Caco-2 (cell line): ENCODE results near the gene TAF12. TPM values are rescaled to one million over a fixed set of nuclear protein-coding genes. Genes with fewer than 3 reads are reported as not detected.
A peak's percentile ranks its signal among the peaks of the same experiment; 100 is the strongest.
"Not testable (repeated sequence)": the region's sequence is repeated elsewhere in the genome, so short reads cannot be mapped to it uniquely, and the experiment has no call there.

Experiments
- BruUV-seq: library from RNA; stranded (reverse); fragments of 400-500 nt; replicated peaks from 2 replicates; lab custom pipeline; 2021; lab: Mats Ljungman, UMichigan
- CTCF ChIA-PET: fragments of 300-600 bp; sonication (Branson Sonifier 250); formaldehyde crosslinking; loops from one replicate; lab custom pipeline; 2022; ENCODE audit warnings: antibody characterized with exemption; lab: Charles Lee
- POLR2A ChIA-PET: fragments of 300-600 bp; sonication (Branson Sonifier 250); formaldehyde crosslinking; loops from one replicate; lab custom pipeline; 2022; ENCODE audit warnings: antibody characterized with exemption; lab: Charles Lee
- DNase-seq, 2 experiments: peaks; one replicate each; pipeline versions ENCODE4 v3.0.0 to v3.0.0-alpha.2; 2020 to 2022
- H3K27me3 ChIP-seq: replicated peaks from 2 replicates; pipeline ENCODE4 v1.6.0; 2011; ENCODE audit warnings: low read length; ENCODE audit not compliant: control insufficient read depth, insufficient read depth
- H3K36me3 ChIP-seq: 2 replicates; pipeline ENCODE4 v1.5.1; 2011; ENCODE audit warnings: low read length; ENCODE audit not compliant: control insufficient read depth, insufficient read depth
- H3K4me1 ChIP-seq: fragments of 250-450 bp; sonication (Bioruptor Pico); 2 replicates; pipeline ENCODE4 v1.5.1; 2020; ENCODE audit warnings: mild to moderate bottlenecking
- H3K4me3 ChIP-seq: 2 replicates; pipeline ENCODE4 v1.5.1; 2011; ENCODE audit warnings: low read depth, mild to moderate bottlenecking, control low read depth, low read length
- H3K9me3 ChIP-seq: fragments of 250-450 bp; sonication (Bioruptor Pico); 2 replicates; pipeline ENCODE4 v1.5.1; 2020; ENCODE audit warnings: mild to moderate bottlenecking, moderate library complexity
- H3K27ac Mint-ChIP-seq: one replicate; pipeline ENCODE4 v1.8.0; 2022; ENCODE audit warnings: mixed read lengths; ENCODE audit not compliant: unreplicated experiment
- H3K27me3 Mint-ChIP-seq: one replicate; pipeline ENCODE4 v1.8.0; 2022; ENCODE audit warnings: mixed read lengths; ENCODE audit not compliant: insufficient read depth, unreplicated experiment
- H3K36me3 Mint-ChIP-seq: one replicate; pipeline ENCODE4 v1.8.0; 2022; ENCODE audit warnings: mild to moderate bottlenecking, mixed read lengths; ENCODE audit not compliant: insufficient read depth, unreplicated experiment
- H3K4me1 Mint-ChIP-seq: one replicate; pipeline ENCODE4 v1.8.0; 2022; ENCODE audit warnings: low read depth, mixed read lengths; ENCODE audit not compliant: unreplicated experiment
- H3K4me3 Mint-ChIP-seq: one replicate; pipeline ENCODE4 v1.8.0; 2022; ENCODE audit warnings: mild to moderate bottlenecking, moderate library complexity, mixed read lengths; ENCODE audit not compliant: unreplicated experiment
- H3K9me3 Mint-ChIP-seq: one replicate; pipeline ENCODE4 v1.8.0; 2022; ENCODE audit warnings: mixed read lengths; ENCODE audit not compliant: unreplicated experiment
- intact Hi-C: fragments of 100-400 bp; cut with micrococcal nuclease; formaldehyde crosslinking; loops from one replicate; pipeline ENCODE4 v1.10.0; 2022; ENCODE audit not compliant: unreplicated experiment
- total RNA-seq: library from RNA; stranded (reverse); gene quantifications from 2 replicates; pipeline ENCODE4 v1.2.3, GENCODE V29; 2022
- TF ChIP-seq, protein P1 (sequence below), 2 experiments: fragments of 200-600 bp in 1 of 2; IDR thresholded peaks; 1 replicate in 1 of 2; 2 replicates in 1 of 2; pipeline versions ENCODE4 v1.5.1 to v1.8.0; 2011 to 2022; ENCODE audit warnings: antibody characterized with exemption in 1 of 2, control low read depth in 1 of 2, inconsistent platforms in 1 of 2, low read depth in 1 of 2, low read length in 1 of 2, mild to moderate bottlenecking in 1 of 2, moderate library complexity in 1 of 2; ENCODE audit not compliant: insufficient read depth in 1 of 2, severe bottlenecking in 1 of 2, unreplicated experiment in 1 of 2

The TAF12 gene
- total RNA-seq, 1 experiment from 2014 or later, result 11.3 TPM

GRCh38 chr1:28577738-28578536 lies 64.9 kb downstream of the TAF12 start:
- no peaks in the 10 kb centered on the region for H3K27me3 Mint-ChIP-seq
- H3K9me3 ChIP-seq, result no peaks in the 10 kb centered on the region
- CTCF ChIA-PET, result no interaction called here
- POLR2A ChIA-PET, result interaction anchor here (0.6 kb wide), 1 partner anchor 38 kb away, joined by 4 read pairs; no protein-coding TSS in a partner anchor
- H3K9me3 Mint-ChIP-seq, result no peaks in the 10 kb centered on the region
- peaks cover 2% of the 10 kb centered on the region for H3K4me1 Mint-ChIP-seq
- H3K36me3 ChIP-seq, result peaks cover 4% of the 10 kb centered on the region
- H3K27ac Mint-ChIP-seq, result no peak overlapping the region
- DNase-seq, result no peak
- intact Hi-C loops, result no loop called here
- BruUV-seq, result no TSS peak
- TF ChIP-seq, protein P1, sequence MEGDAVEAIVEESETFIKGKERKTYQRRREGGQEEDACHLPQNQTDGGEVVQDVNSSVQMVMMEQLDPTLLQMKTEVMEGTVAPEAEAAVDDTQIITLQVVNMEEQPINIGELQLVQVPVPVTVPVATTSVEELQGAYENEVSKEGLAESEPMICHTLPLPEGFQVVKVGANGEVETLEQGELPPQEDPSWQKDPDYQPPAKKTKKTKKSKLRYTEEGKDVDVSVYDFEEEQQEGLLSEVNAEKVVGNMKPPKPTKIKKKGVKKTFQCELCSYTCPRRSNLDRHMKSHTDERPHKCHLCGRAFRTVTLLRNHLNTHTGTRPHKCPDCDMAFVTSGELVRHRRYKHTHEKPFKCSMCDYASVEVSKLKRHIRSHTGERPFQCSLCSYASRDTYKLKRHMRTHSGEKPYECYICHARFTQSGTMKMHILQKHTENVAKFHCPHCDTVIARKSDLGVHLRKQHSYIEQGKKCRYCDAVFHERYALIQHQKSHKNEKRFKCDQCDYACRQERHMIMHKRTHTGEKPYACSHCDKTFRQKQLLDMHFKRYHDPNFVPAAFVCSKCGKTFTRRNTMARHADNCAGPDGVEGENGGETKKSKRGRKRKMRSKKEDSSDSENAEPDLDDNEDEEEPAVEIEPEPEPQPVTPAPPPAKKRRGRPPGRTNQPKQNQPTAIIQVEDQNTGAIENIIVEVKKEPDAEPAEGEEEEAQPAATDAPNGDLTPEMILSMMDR (IDR thresholded peaks at IDR 0.05; ENCODE audit: insufficient read depth in 1 of 2, low read depth in 1 of 2, low read length in 1 of 2, severe bottlenecking in 1 of 2, unreplicated experiment in 1 of 2), result no peak
- H3K27me3 ChIP-seq, result no peaks in the 10 kb centered on the region
- H3K4me3 Mint-ChIP-seq, result no peak overlapping the region
- H3K4me3 ChIP-seq, result no peak overlapping the region
- peaks cover 71% of the 10 kb centered on the region for H3K36me3 Mint-ChIP-seq
- peaks cover 5% of the 10 kb centered on the region; the same call in 1 of the 2 replicates for H3K4me1 ChIP-seq

DNA sequence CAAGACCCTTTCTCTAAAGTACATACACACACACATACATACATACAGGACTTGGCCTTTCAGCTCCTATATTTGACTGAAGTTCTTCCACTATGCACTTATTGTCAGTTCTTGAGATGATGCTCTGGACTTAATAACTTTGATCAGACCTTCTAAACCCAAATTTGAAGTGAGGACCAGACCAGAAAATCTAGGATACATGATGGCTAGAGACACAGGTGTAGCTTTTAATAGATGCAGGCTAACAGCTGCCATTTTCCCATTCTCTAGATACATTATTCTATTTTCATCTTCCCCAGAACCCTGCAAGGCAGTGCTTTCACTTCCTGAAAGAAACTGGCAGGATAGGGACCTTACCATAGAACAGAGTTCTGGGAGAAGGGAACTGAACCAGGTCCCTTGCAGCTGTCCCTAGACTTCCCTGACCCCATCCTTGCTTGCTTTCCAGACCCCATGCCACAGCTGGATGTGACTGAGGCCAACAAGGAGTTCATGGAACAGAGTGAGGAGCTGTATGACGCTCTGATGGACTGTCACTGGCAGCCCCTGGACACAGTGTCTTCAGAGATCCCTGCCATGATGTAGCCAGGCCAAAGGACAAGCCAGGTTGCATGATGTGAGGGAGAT lies 65.7 kb downstream of the TAF12 start:
- intact Hi-C loops, result no loop called here
- Histone ChIP-seq H3K4me3 (no peak overlapping the region), H3K27me3 (no peaks in the 10 kb centered on the region), H3K9me3 (no peaks in the 10 kb centered on the region), H3K36me3 (peaks cover 4% of the 10 kb centered on the region), H3K4me1 (peaks cover under 1% of the 10 kb centered on the region; the same call in 1 of the 2 replicates)
- Mint-ChIP-seq H3K27me3 (no peaks in the 10 kb centered on the region), H3K4me1 (no peaks in the 10 kb centered on the region), H3K4me3 (no peak overlapping the region), H3K36me3 (peaks cover 69% of the 10 kb centered on the region), H3K9me3 (no peaks in the 10 kb centered on the region), H3K27ac (no peak overlapping the region)
- ChIA-PET CTCF (no interaction called here), POLR2A (no interaction called here)
- DNase-seq, result peak in 1 of 2 experiments; percentile 50
- TF ChIP-seq, protein P1 (IDR thresholded peaks at IDR 0.05; ENCODE audit: insufficient read depth in 1 of 2, low read depth in 1 of 2, low read length in 1 of 2, severe bottlenecking in 1 of 2, unreplicated experiment in 1 of 2), result no peak
- BruUV-seq, result no TSS peak

DNA sequence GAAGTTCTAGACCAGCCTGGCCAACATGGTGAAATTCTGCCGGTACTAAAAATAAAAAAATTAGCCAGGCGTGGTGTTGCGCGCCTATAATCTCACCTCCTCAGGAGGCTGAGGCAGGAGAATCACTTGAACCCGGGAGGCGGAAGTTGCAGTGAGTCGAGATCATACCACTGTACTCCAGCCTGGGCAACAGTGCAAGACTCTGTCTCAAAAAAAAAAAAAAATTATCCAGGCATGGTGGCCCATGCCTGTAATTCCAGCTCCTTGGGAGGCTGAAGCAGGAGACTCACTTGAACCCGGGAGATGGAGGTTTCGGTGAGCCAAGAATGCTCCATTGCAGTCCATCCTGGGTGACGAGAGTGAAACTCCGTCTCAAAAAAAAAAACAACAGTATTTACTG lies 69.3 kb downstream of the TAF12 start:
- ChIA-PET CTCF (no interaction called here), POLR2A (no interaction called here)
- no peaks in the 10 kb centered on the region for H3K4me1 ChIP-seq
- H3K27ac Mint-ChIP-seq, result no peak overlapping the region
- H3K36me3 Mint-ChIP-seq, result peaks cover 54% of the 10 kb centered on the region
- intact Hi-C loops, result no loop called here
- no peak for DNase-seq
- H3K27me3 ChIP-seq, result no peaks in the 10 kb centered on the region
- BruUV-seq, result no TSS peak
- no peak overlapping the region for H3K4me3 ChIP-seq
- no peaks in the 10 kb centered on the region for H3K9me3 ChIP-seq
- H3K4me3 Mint-ChIP-seq, result no peak overlapping the region
- H3K36me3 ChIP-seq, result no peaks in the 10 kb centered on the region; the same call in 1 of the 2 replicates
- no peaks in the 10 kb centered on the region for H3K27me3 Mint-ChIP-seq
- no peaks in the 10 kb centered on the region for H3K9me3 Mint-ChIP-seq
- H3K4me1 Mint-ChIP-seq, result no peaks in the 10 kb centered on the region
- TF ChIP-seq, protein P1 (IDR thresholded peaks at IDR 0.05; ENCODE audit: insufficient read depth in 1 of 2, low read depth in 1 of 2, low read length in 1 of 2, severe bottlenecking in 1 of 2, unreplicated experiment in 1 of 2), result no peak

DNA sequence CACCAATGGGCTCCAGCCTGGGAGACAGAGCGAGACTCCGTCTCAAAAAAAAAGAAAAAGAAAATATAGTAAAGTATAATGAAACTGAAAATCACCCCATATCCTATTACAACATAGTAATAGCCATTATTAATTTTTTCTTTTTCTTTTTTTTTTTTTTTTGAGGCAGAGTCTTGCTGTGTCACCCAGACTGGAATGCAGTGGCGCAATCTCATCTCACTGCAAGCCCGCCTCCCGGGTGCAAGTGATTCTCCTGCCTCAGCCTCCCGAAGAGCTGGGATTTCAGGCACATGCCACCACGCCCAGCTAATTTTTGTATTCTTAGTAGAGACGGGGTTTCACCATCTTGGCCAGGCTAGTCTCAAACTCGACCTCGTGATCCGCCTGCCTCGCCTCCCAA lies 70.0 kb downstream of the TAF12 start:
- H3K4me1 Mint-ChIP-seq, H3K4me1 ChIP-seq, CTCF ChIA-PET, BruUV-seq, H3K9me3 Mint-ChIP-seq, H3K27ac Mint-ChIP-seq, DNase-seq, H3K4me3 Mint-ChIP-seq, H3K9me3 ChIP-seq, H3K4me3 ChIP-seq, H3K36me3 ChIP-seq, intact Hi-C loops, H3K27me3 ChIP-seq, H3K27me3 Mint-ChIP-seq: not testable (repeated sequence)
- POLR2A ChIA-PET, result interaction anchor here (1.0 kb wide), 1 partner anchor 9 kb away, joined by 4 read pairs; no protein-coding TSS in a partner anchor
- H3K36me3 Mint-ChIP-seq, result peaks cover 54% of the 10 kb centered on the region
